ENCODE results near the gene HOXD12. TPM values are rescaled to one million over a fixed set of nuclear protein-coding genes. Genes with fewer than 3 reads are reported as not detected.

HOXD12 gene
- polyA plus RNA-seq, 1 of the 3 experiments (the other 2 are of a cell fraction): not detected

GRCh38 chr2:176142281-176142680 lies 42.7 kb downstream of the HOXD12 start:
- Histone ChIP-seq H3K4me2 (no peak overlapping the region), H3K4me3 (ENCODE audit: low read depth in 2 of 2, low read length in 1 of 2) (no peak overlapping the region), H3K36me3 (replicated peaks in 1 of 2; ENCODE audit: control insufficient read depth in 1 of 2, insufficient read depth in 2 of 2, low read length in 1 of 2) (no peaks in the 10 kb centered on the region), H3K79me2 (ENCODE audit: insufficient read depth) (peaks cover 42% of the 10 kb centered on the region), H3K27me3 (ENCODE audit: insufficient read depth) (no peaks in the 10 kb centered on the region), H2AFZ (ENCODE audit: low read depth) (no peak overlapping the region), H4K20me1 (ENCODE audit: insufficient read depth) (no peaks in the 10 kb centered on the region), H3K4me1 (ENCODE audit: control insufficient read depth in 1 of 2, insufficient read depth in 2 of 2, low read depth in 1 of 2, low read length in 1 of 2) (peaks cover 5 to 25% of the 10 kb centered on the region in 2 experiments; a peak in 2 of 4 replicates), H3K9ac (no peak overlapping the region), H3K27ac (ENCODE audit: low read depth in 2 of 2, low read length in 1 of 2) (no peak overlapping the region), H3F3A (replicated peaks; ENCODE audit: insufficient read depth) (peaks cover 9% of the 10 kb centered on the region), H3K9me3 (no peaks in the 10 kb centered on the region), H3K9me2 (no peaks in the 10 kb centered on the region)
- ChIA-PET POLR2A (no interaction called here), CTCF (interaction anchor here (0.9 to 26.1 kb wide), 4 partner anchors 18 to 501 kb away, joined by 3 to 1047 read pairs (median 146); partner anchors contain the start of gene HOXD9)
- TF ChIP-seq RFX5 (IDR thresholded peaks at IDR 0.05; ENCODE audit: low read length): no peak
- TF ChIP-seq PBX3 (IDR thresholded peaks at IDR 0.05): no peak
- TF ChIP-seq ELF1 (IDR thresholded peaks at IDR 0.05): no peak
- no peak for TF ChIP-seq FOXJ3 (CRISPR knock-in tag; IDR thresholded peaks at IDR 0.05)
- TF ChIP-seq REST (IDR thresholded peaks at IDR 0.05; ENCODE audit: low read depth, low read length): no peak
- no peak for TF ChIP-seq GABPA (IDR thresholded peaks at IDR 0.05; ENCODE audit: low read depth)
- TF ChIP-seq GATA2 (CRISPR knock-in tag; IDR thresholded peaks at IDR 0.05): no peak
- TF ChIP-seq TEAD4 (IDR thresholded peaks at IDR 0.05; ENCODE audit: borderline replicate concordance, insufficient read depth): no peak
- TF ChIP-seq FOXM1 (IDR thresholded peaks at IDR 0.05; ENCODE audit: low read depth): no peak
- TF ChIP-seq JUND (IDR thresholded peaks at IDR 0.05): no peak
- no peak for TF ChIP-seq USF2 (IDR thresholded peaks at IDR 0.05; ENCODE audit: borderline replicate concordance, low read depth, low read length)
- TF ChIP-seq RCOR1 (IDR thresholded peaks at IDR 0.05; ENCODE audit: low read length): no peak
- TF ChIP-seq FOSL2 (IDR thresholded peaks at IDR 0.05; ENCODE audit: borderline replicate concordance, low read depth): no peak
- TF ChIP-seq EP300 (IDR thresholded peaks at IDR 0.05; ENCODE audit: borderline replicate concordance in 1 of 2, low read depth in 1 of 2, low read length in 1 of 2): no peak
- no peak for TF ChIP-seq EZH2phosphoT487 (IDR thresholded peaks at IDR 0.05; ENCODE audit: borderline replicate concordance, low read depth)
- no peak for TF ChIP-seq MAX (IDR thresholded peaks at IDR 0.05; ENCODE audit: low read depth)
- no peak for TF ChIP-seq CHD2 (IDR thresholded peaks at IDR 0.05; ENCODE audit: low read length, partially characterized antibody)
- no peak for TF ChIP-seq MEF2A (IDR thresholded peaks at IDR 0.05; ENCODE audit: borderline replicate concordance, low read depth)
- 92% methylated on average over 2 of the region's 2 CpGs for whole genome bisulfite sequencing (ENCODE audit: low lambda C conversion rate)
- no peak for DNase-seq

All from SK-N-SH (cell line).